Cardiac fibroblast (primary cell): ENCODE data around the gene PDE1A.

Experiments used
- DNase-seq, 2 donors: peaks; one replicate each; pipeline versions ENCODE4 v3.0.0 to v3.0.0-alpha.2; 2010; ENCODE audit warnings: low read depth in 2 of 2
- H3K4me3 ChIP-seq, 2 donors: replicated peaks in 1 of 2; 1 replicate in 1 of 2; 2 replicates in 1 of 2; pipeline ENCODE4 v1.5.1; 2011; ENCODE audit warnings: low read depth in 2 of 2, low read length in 2 of 2, mild to moderate bottlenecking in 2 of 2, moderate library complexity in 1 of 2
- TF ChIP-seq, protein P1 (sequence below): IDR thresholded peaks from one replicate; pipeline ENCODE4 v1.5.1; 2011; ENCODE audit warnings: low read depth, mild to moderate bottlenecking, low read length, inconsistent platforms

Gene PDE1A

DNA sequence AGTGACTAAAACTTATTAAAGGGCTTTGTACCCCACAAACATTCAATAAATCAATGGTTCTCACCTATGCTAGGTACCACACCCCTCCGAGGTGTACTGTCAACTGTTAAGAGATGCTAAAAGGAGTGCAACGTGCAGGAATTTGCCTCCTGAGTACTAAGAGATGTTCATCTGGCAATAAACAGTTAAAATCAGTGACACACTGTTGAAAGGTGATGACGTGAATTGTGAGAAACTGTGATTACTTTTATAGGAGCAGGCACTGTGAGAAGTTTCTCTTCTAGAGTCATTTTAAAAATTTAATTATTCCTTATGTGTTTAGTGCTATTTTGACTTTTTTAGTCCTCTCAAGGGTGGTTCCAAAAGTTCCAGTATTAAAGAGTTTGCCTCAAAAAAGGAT lies 61.0 kb downstream of the PDE1A start:
- H3K4me3 ChIP-seq = no peak overlapping the region
- TF ChIP-seq, protein P1, sequence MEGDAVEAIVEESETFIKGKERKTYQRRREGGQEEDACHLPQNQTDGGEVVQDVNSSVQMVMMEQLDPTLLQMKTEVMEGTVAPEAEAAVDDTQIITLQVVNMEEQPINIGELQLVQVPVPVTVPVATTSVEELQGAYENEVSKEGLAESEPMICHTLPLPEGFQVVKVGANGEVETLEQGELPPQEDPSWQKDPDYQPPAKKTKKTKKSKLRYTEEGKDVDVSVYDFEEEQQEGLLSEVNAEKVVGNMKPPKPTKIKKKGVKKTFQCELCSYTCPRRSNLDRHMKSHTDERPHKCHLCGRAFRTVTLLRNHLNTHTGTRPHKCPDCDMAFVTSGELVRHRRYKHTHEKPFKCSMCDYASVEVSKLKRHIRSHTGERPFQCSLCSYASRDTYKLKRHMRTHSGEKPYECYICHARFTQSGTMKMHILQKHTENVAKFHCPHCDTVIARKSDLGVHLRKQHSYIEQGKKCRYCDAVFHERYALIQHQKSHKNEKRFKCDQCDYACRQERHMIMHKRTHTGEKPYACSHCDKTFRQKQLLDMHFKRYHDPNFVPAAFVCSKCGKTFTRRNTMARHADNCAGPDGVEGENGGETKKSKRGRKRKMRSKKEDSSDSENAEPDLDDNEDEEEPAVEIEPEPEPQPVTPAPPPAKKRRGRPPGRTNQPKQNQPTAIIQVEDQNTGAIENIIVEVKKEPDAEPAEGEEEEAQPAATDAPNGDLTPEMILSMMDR = no peak
- no peak for DNase-seq

DNA sequence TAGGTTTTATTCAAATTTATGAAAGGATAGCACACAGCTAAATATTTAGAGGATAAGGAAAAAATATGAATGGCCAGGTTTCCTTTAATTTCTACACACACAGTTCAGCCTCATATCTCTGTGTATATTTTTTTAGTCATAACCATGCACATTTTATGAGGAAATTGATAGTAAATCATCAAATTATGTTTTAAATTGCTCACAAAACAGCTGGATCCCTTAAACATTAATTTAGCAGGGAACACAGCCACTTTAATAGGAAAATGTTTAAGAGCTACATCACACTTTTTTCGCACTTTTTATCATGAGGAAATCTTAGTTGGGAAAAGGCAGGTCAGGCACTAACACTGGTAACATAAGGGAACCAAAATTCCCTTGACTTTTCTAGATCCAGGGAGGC lies 65.4 kb downstream of the PDE1A start:
- H3K4me3 ChIP-seq = no peak overlapping the region
- no peak for DNase-seq
- TF ChIP-seq, protein P1 = no peak

GRCh38 chr2:182360663-182361260 lies 66.1 kb downstream of the PDE1A start:
- TF ChIP-seq, protein P1 = no peak

DNA sequence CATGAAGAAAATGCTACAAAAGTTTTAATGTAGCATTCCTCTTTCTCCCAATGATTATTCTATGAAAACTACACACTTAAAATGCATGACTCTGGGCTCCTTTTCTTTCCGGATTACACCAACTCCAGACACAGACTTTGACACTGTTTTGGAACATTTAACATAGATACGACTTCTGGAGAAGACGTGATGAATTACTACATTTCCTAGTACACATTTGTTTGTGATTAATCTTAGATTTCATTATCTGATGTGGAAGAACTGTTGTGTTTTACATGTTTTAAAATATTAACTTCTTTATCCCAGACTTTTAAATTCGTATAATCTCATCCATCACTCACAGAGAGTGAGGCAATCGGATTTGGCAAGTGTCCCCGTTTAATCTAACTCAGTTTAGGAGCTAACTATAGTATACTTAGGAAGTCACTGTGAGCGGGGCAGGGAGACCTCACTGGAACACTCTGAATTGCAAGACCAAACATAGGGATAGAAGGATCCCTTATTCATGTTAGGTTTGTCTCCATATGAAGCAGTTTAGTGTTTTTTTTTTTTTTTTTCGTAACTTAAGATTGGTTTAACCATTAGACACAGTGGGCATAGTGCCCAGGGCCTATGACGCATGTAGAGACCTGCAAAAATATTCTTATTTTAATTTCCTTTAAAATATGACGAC lies 66.7 kb downstream of the PDE1A start:
- peak; percentile 86 to 89 for DNase-seq
- TF ChIP-seq, protein P1 = no peak

More at GRCh38 chr2:182360663-182361260, 66.1 kb downstream of the PDE1A start:
- H3K4me3 ChIP-seq = no peak overlapping the region
- peak in 1 of 2 donors; percentile 16 for DNase-seq

DNA sequence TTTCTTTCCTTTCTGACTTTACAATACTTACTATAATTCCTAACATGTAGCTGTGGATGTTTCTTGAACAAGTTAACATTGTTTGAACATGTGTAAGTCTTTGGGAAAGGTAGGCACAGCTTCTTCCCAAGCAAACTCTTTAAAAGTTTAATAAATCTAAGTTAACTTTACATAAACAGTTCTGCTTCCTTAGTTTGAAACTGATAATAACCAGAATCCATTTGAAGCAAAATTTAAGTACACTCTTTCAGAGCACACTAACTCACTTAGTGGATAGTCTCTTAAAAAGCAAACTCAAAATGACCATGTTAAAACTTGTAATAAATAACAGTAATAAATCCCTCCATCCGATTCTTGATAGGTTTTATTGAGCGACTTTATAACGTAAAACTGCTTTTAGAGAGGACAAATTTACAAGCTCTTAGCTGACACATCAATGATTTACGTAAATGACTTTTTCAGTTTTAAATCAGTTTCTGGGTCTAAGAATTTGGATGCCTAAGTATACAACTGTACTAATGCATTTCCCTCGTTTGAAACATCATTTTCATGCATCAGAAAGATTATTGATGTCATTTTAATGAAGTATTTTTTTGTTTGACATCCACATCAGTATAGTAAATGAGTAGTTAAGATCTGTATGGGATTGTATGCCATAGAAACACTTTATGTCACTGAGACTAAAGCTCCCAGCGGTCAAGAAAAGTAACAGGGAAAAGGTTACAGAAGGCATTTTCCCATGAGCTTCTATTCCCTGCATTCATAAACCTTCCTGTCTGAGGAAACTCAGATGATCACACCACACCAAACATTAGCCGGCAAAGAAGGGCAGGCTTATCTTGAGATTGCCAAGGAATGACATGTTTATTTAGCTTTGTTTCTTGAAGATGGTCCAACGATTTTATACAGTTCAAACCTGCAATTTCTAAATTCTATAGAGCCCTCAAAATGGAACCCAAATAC lies 67.5 kb downstream of the PDE1A start:
- no peak overlapping the region for H3K4me3 ChIP-seq
- TF ChIP-seq, protein P1 = no peak
- DNase-seq = peak; percentile 37 to 81

More for the DNA sequence above, 66.7 kb downstream of the PDE1A start:
- no peak overlapping the region for H3K4me3 ChIP-seq

DNA sequence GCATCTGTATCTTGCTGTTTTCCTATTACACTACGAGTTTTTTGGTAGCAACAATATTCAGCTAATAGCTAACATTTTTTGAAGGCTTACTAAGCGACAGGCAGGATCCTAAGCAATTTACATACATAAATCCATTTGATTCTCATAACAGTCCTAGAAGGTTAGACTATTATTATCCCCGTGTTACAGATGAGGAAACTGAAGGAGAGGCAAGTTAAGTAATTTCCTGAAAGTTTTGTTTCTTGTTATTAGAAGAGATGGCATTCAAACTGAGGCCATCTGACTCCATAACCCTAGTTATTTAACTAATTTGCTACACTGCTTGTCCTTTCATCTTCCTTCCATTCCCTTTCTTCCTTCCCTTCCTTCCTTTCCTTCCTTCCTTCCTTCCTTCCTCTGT lies 68.2 kb downstream of the PDE1A start:
- no peak overlapping the region for H3K4me3 ChIP-seq
- no peak for DNase-seq
- TF ChIP-seq, protein P1 = no peak
